Measurements from ENCODE around the gene VKORC1L1. TPM values are rescaled to one million over a fixed set of nuclear protein-coding genes. Genes with fewer than 3 reads are reported as not detected.
"Not testable (repeated sequence)": the region's sequence is repeated elsewhere in the genome, so short reads cannot be mapped to it uniquely, and the experiment has no call there.

The VKORC1L1 gene
- total RNA-seq, 2 experiments from 2014 or later = 14.9 to 16.1 TPM

DNA sequence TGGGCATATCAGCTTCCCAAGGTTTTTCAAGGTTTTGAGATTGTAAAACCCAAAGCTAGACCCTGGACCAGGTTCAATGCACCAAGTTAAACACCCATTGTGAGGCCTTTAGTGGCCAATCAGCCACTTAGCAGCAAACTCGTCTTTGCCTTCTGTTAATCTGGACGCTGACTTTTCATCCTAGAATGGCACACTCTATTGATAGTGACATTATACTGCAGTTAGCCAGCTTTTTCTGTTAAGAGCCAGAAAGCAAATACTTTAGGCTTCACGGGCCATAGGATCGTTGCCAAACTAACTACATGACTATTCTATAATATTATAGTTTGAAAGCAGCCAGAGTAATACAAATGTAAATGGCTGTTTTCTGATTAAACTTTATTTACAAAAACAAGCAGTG lies 51.3 kb downstream of the VKORC1L1 start:
- Mint-ChIP-seq H3K27ac (no peak overlapping the region), H3K27me3 (no peaks in the 10 kb centered on the region), H3K9me3 (no peaks in the 10 kb centered on the region), H3K4me1 (ENCODE audit: low read depth) (no peaks in the 10 kb centered on the region), H3K4me3 (no peak overlapping the region), H3K36me3 (peaks cover 3% of the 10 kb centered on the region)
- POLR2A ChIA-PET = no interaction called here
- intact Hi-C loops (cut with micrococcal nuclease) = no loop called here
- CTCF ChIA-PET = no interaction called here
- no peak for DNase-seq

DNA sequence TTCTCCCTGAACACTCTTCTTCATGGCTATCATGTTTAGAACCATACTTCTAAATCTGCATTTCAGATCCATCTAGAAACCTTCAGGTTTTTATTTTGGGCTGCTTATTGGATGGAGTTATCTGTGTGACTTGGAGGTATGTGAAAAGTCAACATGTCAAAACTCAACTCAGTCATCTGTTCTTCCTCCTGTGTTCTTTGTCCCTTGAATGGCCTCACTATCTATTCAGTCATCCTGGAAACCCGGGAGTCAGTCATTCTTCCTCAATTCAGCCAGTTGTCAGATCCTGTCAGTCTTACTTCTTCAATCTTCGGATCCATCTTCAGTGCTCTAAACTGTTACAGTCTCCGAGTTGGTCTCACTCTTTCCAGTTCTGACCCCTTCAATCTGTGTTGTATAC lies 52.2 kb downstream of the VKORC1L1 start:
- Mint-ChIP-seq H3K4me1 (ENCODE audit: low read depth) (no peaks in the 10 kb centered on the region), H3K27me3 (no peaks in the 10 kb centered on the region), H3K9me3 (no peaks in the 10 kb centered on the region), H3K4me3 (no peak overlapping the region), H3K27ac (no peak overlapping the region), H3K36me3 (no peaks in the 10 kb centered on the region)
- ChIA-PET POLR2A (no interaction called here), CTCF (no interaction called here)
- no peak for DNase-seq
- intact Hi-C loops (cut with micrococcal nuclease) = no loop called here

DNA sequence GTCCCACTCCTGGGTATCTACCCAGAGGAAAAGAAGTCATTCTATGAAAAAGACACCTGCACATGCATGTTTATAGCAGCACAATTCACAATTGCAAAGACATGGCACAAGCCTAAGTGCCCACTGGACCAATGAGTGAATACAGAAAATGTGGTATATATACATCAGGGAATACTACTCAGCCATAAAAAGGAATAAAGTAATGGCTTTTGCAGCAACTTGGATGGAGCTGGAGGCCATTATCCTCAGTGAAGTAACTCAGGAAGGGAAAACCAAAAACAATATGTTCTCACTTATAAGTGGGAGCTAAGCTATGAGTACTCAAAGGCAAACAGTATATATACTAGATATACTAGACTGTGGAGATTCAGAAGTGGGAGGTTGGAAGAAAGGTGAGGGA lies 53.7 kb downstream of the VKORC1L1 start:
- Mint-ChIP-seq H3K36me3 (no peaks in the 10 kb centered on the region), H3K4me1 (ENCODE audit: low read depth) (no peaks in the 10 kb centered on the region), H3K4me3 (no peak overlapping the region), H3K27me3 (no peaks in the 10 kb centered on the region), H3K9me3 (no peaks in the 10 kb centered on the region), H3K27ac (no peak overlapping the region)
- POLR2A ChIA-PET = no interaction called here
- intact Hi-C loops (cut with micrococcal nuclease) = no loop called here
- DNase-seq = no peak
- CTCF ChIA-PET = no interaction called here

DNA sequence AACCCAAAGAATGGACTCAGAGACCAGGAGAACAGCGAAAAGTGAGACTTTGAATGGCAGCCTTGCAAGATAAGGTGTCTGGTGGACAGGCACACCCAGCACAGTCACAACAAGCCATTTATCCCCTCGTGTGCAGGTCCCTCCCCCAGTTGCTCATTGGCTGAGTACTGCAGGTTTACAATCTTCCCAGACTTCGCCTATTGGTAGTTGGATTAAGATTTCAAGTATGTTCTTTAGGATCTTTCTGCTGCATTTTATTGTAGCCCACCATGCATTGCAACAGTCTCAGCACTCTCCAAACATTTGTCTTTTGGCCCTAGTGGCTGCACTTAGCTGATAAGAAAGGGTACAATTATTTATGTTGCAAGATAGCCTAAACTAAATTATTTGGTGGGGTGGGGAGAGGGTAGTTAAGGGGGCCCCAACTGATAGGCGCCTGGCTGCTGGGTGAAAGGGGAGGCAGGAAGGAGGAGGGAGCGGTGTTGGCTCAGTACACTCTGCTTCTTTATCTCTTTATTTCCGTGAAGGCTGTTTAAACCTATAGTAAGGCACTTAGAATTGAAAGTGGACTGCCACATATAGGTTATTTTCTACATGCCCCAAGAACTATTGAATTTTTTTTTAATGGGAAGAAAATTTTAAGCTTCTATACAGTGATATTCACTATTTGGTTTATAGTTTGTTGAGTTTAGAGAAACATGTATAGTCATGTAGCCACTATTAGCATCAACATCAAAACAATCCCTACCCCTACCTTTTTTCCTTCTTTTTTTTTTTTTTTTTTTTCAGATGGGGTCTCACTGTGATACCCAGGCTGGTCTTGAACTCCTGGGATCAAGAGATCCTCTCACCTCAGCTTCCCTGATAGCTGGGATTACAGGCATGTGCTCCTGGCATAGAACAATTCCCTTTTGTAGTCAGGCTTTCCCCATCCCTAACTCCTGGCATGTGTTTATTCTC lies 54.9 kb downstream of the VKORC1L1 start:
- Mint-ChIP-seq H3K36me3 (no peaks in the 10 kb centered on the region), H3K4me3 (no peak overlapping the region), H3K9me3 (no peaks in the 10 kb centered on the region), H3K27me3 (no peaks in the 10 kb centered on the region), H3K4me1 (ENCODE audit: low read depth) (no peaks in the 10 kb centered on the region), H3K27ac (no peak overlapping the region)
- DNase-seq = no peak
- ChIA-PET POLR2A (no interaction called here), CTCF (no interaction called here)
- intact Hi-C loops (cut with micrococcal nuclease) = no loop called here

DNA sequence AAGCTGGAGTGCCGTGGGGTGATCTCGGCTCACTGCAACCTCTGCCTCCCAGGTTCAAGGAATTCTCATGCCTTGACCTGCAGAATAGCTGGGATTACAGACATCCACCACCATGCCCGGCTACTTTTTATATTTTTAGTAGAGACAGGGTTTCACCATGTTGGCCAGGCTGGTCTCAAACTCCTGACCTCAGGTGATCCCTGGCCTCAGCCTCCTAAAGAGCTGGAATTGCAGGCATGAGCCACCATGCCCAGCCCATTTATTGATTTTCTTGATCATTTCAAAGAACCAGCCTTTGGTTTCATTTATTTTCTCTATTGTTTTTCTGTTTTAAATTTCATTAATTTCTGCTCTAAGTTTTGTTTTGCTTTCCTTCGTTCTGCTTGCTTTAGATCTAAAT lies 58.8 kb downstream of the VKORC1L1 start:
- Mint-ChIP-seq H3K27ac (no peak overlapping the region), H3K27me3 (no peaks in the 10 kb centered on the region), H3K4me3 (no peak overlapping the region), H3K36me3 (peaks cover 10% of the 10 kb centered on the region), H3K4me1 (ENCODE audit: low read depth) (peaks cover 13% of the 10 kb centered on the region), H3K9me3 (peaks cover 6% of the 10 kb centered on the region)
- intact Hi-C loops (cut with micrococcal nuclease) = no loop called here
- ChIA-PET POLR2A (no interaction called here), CTCF (no interaction called here)
- DNase-seq = no peak

DNA sequence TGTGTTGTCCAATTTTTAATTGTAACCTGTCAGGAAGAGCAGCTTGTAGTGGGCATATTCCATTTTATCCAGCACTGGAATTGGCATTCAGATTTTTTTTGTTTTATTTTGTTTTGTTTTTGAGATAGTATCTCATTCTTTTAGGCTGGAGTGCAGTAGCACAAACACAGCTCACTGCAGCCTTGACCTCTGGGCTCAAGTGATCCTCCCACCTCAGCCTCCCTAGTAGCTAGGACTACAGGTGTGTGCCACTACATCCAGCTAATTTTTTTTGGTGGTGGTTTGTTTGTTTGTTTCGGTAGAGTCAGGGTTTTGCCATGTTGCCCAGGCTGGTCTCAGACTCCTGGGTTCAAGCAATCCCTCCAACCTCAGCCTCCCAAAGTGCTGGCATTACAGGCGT lies 64.4 kb downstream of the VKORC1L1 start:
- no peaks in the 10 kb centered on the region for H3K27me3 Mint-ChIP-seq
- DNase-seq = no peak
- intact Hi-C loops (cut with micrococcal nuclease) = no loop called here
- ChIA-PET POLR2A (no interaction called here), CTCF (no interaction called here)
- no peak overlapping the region for H3K27ac Mint-ChIP-seq
- peaks cover 6% of the 10 kb centered on the region for H3K9me3 Mint-ChIP-seq
- H3K4me3 Mint-ChIP-seq = no peak overlapping the region
- peaks cover 21% of the 10 kb centered on the region for H3K36me3 Mint-ChIP-seq
- H3K4me1 Mint-ChIP-seq (ENCODE audit: low read depth) = peaks cover 13% of the 10 kb centered on the region

DNA sequence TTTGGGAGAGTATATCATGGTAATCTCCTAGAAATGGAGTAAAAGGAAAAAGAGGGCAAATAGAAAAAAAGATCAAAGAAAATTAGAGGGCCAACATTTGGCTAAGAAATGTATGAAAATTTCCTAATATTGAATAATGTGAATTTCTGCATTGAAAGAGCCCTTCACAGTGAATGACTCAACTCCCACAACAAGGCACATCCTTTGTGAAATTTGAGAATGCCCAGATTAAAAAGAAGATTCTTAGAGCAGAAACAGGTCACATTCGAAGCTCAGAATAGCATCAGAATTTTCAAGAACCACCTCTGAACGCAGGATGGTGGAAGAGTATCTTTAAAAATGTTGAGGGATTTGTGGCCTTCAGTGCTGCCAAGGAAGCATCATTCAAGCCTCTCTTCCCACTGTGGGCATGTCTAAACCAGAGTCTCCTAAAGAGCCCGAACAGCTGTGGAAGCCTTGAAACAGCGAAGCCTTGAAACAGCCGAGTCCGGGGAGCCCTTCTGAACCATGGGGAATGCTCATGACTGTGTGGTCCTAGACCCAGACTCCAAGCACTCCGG lies 65.5 kb downstream of the VKORC1L1 start:
- intact Hi-C loops (cut with micrococcal nuclease) = no loop called here

DNA sequence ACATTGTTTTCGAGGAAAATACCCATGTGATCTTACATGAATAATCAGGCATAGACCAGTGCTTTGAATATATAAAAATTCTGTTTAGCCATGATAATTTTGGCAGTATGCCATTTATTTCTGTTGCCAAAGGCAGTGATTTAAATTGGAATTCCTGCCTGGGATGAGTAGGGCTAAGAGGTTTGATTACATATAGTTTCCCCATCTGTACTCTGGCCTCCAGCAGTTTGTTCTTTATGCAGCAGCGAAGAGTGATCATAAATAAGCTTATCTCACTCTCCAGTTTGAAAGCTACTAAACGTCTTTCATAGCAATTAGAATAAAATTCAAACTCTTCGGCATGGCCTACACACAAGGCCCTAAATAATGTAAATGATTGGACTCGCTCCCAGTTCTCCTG lies 72.9 kb downstream of the VKORC1L1 start:
- POLR2A ChIA-PET; H3K27me3 Mint-ChIP-seq; H3K36me3 Mint-ChIP-seq; H3K27ac Mint-ChIP-seq; H3K4me3 Mint-ChIP-seq; CTCF ChIA-PET; DNase-seq; H3K9me3 Mint-ChIP-seq; intact Hi-C loops (cut with micrococcal nuclease); H3K4me1 Mint-ChIP-seq (ENCODE audit: low read depth): not testable (repeated sequence)

More for the DNA sequence above, 65.5 kb downstream of the VKORC1L1 start:
- Mint-ChIP-seq H3K27me3 (no peaks in the 10 kb centered on the region), H3K36me3 (peaks cover 21% of the 10 kb centered on the region), H3K27ac (no peak overlapping the region), H3K4me1 (ENCODE audit: low read depth) (peaks cover 11% of the 10 kb centered on the region), H3K9me3 (peaks cover 6% of the 10 kb centered on the region), H3K4me3 (no peak overlapping the region)
- CTCF ChIA-PET = no interaction called here
- POLR2A ChIA-PET = no interaction called here
- DNase-seq = no peak

DNA sequence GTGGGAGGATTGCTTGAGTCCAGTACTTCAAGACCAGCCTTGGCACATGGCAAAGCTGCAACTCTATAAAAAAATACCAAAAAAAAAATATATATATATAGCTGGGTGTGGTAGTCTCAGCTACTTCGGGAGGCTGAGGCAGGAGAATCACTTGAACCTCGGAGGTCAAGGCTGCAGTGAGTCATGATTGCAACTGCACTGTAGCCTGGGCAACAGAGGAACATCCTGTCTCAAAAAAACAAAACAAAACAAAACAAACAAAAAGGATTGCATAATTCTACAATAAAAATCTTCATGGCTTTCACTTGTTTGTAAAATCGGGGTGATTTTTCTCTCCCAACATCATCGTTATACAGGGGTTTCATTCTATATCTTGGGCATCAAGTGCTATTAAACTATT lies 74.0 kb downstream of the VKORC1L1 start:
- Mint-ChIP-seq H3K27ac (no peak overlapping the region), H3K4me3 (no peak overlapping the region), H3K9me3 (no peaks in the 10 kb centered on the region), H3K27me3 (no peaks in the 10 kb centered on the region), H3K36me3 (no peaks in the 10 kb centered on the region), H3K4me1 (ENCODE audit: low read depth) (no peaks in the 10 kb centered on the region)
- ChIA-PET CTCF (no interaction called here), POLR2A (no interaction called here)
- intact Hi-C loops (cut with micrococcal nuclease) = no loop called here
- DNase-seq = no peak

DNA sequence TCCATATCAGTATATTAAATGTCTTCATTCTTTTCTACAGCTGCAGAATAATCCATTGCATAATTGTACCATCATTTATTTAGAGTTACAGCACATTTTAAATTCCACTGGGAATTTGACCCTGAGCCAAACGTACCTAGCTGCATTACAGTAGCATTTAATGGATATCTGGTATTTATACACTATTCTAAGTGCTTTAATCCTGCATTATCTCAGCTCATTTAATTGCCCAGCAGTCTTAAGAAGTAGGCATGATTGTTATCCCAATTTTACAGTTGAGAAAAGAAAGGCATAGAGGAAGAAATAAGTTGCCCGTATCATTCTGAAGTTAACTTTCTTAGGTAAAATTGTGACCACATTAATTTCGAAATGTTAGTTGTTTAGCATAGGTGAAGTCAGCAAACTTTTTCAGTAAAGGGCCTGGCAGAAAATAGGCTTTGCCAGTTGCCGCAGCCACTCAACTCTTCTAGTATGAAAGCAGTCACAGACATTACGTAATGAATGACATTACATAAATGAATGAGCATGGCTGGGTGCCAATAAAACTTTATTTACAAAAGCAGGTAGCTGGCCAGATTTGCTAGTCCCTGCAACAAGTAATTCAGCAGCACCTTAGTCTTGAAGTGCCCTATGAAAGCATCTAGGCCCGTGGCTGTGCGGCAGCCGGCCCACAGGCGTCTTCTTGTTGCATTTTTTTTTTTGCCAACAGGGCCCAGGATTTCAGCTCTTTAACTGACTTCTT lies 79.1 kb downstream of the VKORC1L1 start:
- ChIA-PET POLR2A (no interaction called here), CTCF (no interaction called here)
- Mint-ChIP-seq H3K4me1 (ENCODE audit: low read depth) (no peaks in the 10 kb centered on the region), H3K27me3 (no peaks in the 10 kb centered on the region), H3K27ac (no peak overlapping the region), H3K9me3 (no peaks in the 10 kb centered on the region), H3K4me3 (no peak overlapping the region), H3K36me3 (peaks cover 9% of the 10 kb centered on the region)
- intact Hi-C loops (cut with micrococcal nuclease) = no loop called here
- no peak for DNase-seq

DNA sequence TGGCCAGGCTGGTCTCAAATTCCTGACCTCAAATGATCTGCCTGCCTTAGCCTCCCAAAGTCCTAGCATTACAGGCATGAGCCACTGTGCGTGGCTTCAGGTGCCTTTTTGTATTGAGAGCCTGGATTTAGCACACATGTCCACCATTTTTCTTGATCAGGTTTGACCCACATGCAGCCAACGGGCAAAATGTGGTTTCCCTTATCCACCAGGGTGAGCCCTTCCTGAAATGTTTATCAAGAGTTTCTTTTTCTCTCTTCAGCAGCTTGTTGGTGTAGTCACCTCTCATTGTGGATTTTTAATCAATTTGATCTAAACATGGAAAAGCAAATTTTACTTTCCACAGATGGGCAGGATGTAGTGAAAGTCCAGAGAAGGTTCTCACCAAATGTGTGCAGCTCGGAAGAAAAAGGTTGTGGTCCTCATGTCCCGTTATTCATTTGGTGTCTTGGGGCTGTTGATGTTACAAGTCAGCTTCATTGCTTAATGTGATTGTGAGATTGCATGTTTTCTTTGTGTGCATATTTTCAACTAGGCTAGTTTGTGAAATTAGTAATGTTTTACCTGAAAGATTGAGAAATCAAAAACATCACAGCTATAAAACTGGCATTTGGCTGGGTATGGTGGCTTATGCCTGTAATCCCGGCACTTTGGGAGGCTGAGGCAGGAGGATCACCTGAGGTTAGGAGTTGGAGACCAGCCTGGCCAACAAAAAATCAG lies 80.3 kb downstream of the VKORC1L1 start:
- no peaks in the 10 kb centered on the region for H3K4me1 Mint-ChIP-seq (ENCODE audit: low read depth)
- no peak overlapping the region for H3K4me3 Mint-ChIP-seq
- no peak overlapping the region for H3K27ac Mint-ChIP-seq
- ChIA-PET POLR2A (no interaction called here), CTCF (no interaction called here)
- H3K27me3 Mint-ChIP-seq = no peaks in the 10 kb centered on the region
- no peaks in the 10 kb centered on the region for H3K9me3 Mint-ChIP-seq
- intact Hi-C loops (cut with micrococcal nuclease) = no loop called here
- H3K36me3 Mint-ChIP-seq = peaks cover 9% of the 10 kb centered on the region
- no peak for DNase-seq

DNA sequence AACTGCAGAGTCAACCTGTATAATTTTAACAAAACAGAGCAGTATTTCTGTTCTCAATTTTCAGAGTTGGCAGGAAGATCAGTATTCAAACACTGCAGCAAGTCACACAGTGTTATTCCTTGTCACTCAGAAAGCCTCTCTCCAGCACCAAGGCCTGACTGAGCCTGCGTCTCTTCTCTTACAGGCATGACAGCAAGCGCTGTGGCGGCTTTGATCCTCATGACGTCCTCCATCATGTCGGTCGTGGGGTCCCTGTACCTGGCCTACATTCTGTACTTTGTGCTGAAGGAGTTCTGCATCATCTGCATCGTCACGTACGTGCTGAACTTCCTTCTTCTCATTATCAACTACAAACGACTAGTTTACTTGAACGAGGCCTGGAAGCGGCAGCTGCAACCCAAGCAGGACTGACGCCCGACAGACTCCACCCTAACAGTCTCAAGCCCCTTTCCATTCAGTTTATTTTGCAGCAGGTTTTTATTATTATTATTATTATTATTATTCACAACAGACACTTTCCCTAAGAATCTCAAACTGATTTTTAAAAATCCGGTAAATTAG lies 81.1 kb downstream of the VKORC1L1 start:
- Mint-ChIP-seq H3K27ac (no peak overlapping the region), H3K27me3 (no peaks in the 10 kb centered on the region), H3K9me3 (no peaks in the 10 kb centered on the region), H3K4me3 (no peak overlapping the region), H3K36me3 (peaks cover 9% of the 10 kb centered on the region), H3K4me1 (ENCODE audit: low read depth) (no peaks in the 10 kb centered on the region)
- no peak for DNase-seq
- ChIA-PET CTCF (no interaction called here), POLR2A (interaction anchor here (0.6 kb wide), 1 partner anchor 87 kb away, joined by 4 read pairs; no protein-coding TSS in a partner anchor)
- intact Hi-C loops (cut with micrococcal nuclease) = no loop called here
